ENCODE data around the gene EPHA3.

GRCh38 chr3:89223188-89223587 lies 115.8 kb downstream of the EPHA3 start:
- TF ChIP-seq POLR2AphosphoS5 (IDR thresholded peaks at IDR 0.05; ENCODE audit: low read depth, low read length) (no peak), POLR2A (IDR thresholded peaks at IDR 0.05; ENCODE audit: low read depth, low read length) (no peak), TAF1 (IDR thresholded peaks at IDR 0.05; ENCODE audit: low read depth, low read length) (no peak), SPI1 (IDR thresholded peaks at IDR 0.05; ENCODE audit: low read depth, low read length) (no peak), POU2F2 (IDR thresholded peaks at IDR 0.05; ENCODE audit: low read depth, low read length) (no peak), PAX5 (IDR thresholded peaks at IDR 0.05; ENCODE audit: insufficient read depth, low read length, severe bottlenecking) (no peak)
